Measurements from ENCODE around the gene NAA40.
A peak's percentile ranks its signal among the peaks of the same experiment; 100 is the strongest.
"Not testable (repeated sequence)": the region's sequence is repeated elsewhere in the genome, so short reads cannot be mapped to it uniquely, and the experiment has no call there.

NAA40 gene

GRCh38 chr11:63937713-63938478 is 906 bp upstream of the NAA40 start:
- H3K4me3 ChIP-seq (ENCODE audit: low read depth, low read length), result peak overlapping the region; percentile 45

GRCh38 chr11:63939397-63939891 is 642 bp downstream of the NAA40 start:
- peak overlapping the region; percentile 76 for H3K4me3 ChIP-seq (ENCODE audit: low read depth, low read length)

GRCh38 chr11:63940786-63941185 is 2.0 kb downstream of the NAA40 start:
- no peak overlapping the region for H3K4me3 ChIP-seq (ENCODE audit: low read depth, low read length)

GRCh38 chr11:63941901-63942300 is 3.1 kb downstream of the NAA40 start:
- no peak overlapping the region for H3K4me3 ChIP-seq (ENCODE audit: low read depth, low read length)

GRCh38 chr11:63942803-63943202 is 4.0 kb downstream of the NAA40 start:
- no peak overlapping the region for H3K4me3 ChIP-seq (ENCODE audit: low read depth, low read length)

GRCh38 chr11:63944987-63945386 is 6.2 kb downstream of the NAA40 start:
- H3K4me3 ChIP-seq (ENCODE audit: low read depth, low read length), result no peak overlapping the region

- H3K4me3 ChIP-seq (ENCODE audit: low read depth, low read length), result no peak overlapping the region
These were observed 6.8 kb downstream of the NAA40 start for GRCh38 chr11:63945477-63946163.

- H3K4me3 ChIP-seq (ENCODE audit: low read depth, low read length), result no peak overlapping the region
These were observed 13.2 kb downstream of the NAA40 start for GRCh38 chr11:63951779-63952536.

- no peak overlapping the region for H3K4me3 ChIP-seq (ENCODE audit: low read depth, low read length)
These were observed 13.8 kb downstream of the NAA40 start for GRCh38 chr11:63952570-63952969.

GRCh38 chr11:63958008-63958407 is 19.2 kb downstream of the NAA40 start:
- no peak overlapping the region for H3K4me3 ChIP-seq (ENCODE audit: low read depth, low read length)

- H3K4me3 ChIP-seq (ENCODE audit: low read depth, low read length), result no peak overlapping the region
These were observed 23.0 kb downstream of the NAA40 start for GRCh38 chr11:63961608-63962412.

GRCh38 chr11:63963895-63964294 is 25.1 kb downstream of the NAA40 start:
- not testable (repeated sequence) for H3K4me3 ChIP-seq (ENCODE audit: low read depth, low read length)

GRCh38 chr11:63966444-63966843 is 27.6 kb downstream of the NAA40 start:
- H3K4me3 ChIP-seq (ENCODE audit: low read depth, low read length), result no peak overlapping the region

- no peak overlapping the region for H3K4me3 ChIP-seq (ENCODE audit: low read depth, low read length)
These were observed 30.7 kb downstream of the NAA40 start for GRCh38 chr11:63969461-63969860.

GRCh38 chr11:63970902-63971301 is 32.1 kb downstream of the NAA40 start:
- no peak overlapping the region for H3K4me3 ChIP-seq (ENCODE audit: low read depth, low read length)

GRCh38 chr11:63973912-63974258 is 35.1 kb downstream of the NAA40 start:
- H3K4me3 ChIP-seq (ENCODE audit: low read depth, low read length), result not testable (repeated sequence)

GRCh38 chr11:63974259-63975143 is 35.7 kb downstream of the NAA40 start, which contains the start of gene COX8A:
TSS of gene COX8A (plus strand) at chr11:63974620. CDS start at chr11:63974681, 61 bp downstream.
- peak within 1 kb of the TSS; percentile 98 for H3K4me3 ChIP-seq (ENCODE audit: low read depth, low read length)

GRCh38 chr11:63978551-63979239 is 39.9 kb downstream of the NAA40 start:
- H3K4me3 ChIP-seq (ENCODE audit: low read depth, low read length), result no peak overlapping the region

GRCh38 chr11:63979426-63979825 is 40.6 kb downstream of the NAA40 start:
- no peak overlapping the region for H3K4me3 ChIP-seq (ENCODE audit: low read depth, low read length)

Measured in iPS-11a (cell line).